ENCODE data around the gene LOXL1. TPM values are rescaled to one million over a fixed set of nuclear protein-coding genes. Genes with fewer than 3 reads are reported as not detected.

Gene LOXL1
- polyA plus RNA-seq, 1 experiment, result 114 TPM

DNA sequence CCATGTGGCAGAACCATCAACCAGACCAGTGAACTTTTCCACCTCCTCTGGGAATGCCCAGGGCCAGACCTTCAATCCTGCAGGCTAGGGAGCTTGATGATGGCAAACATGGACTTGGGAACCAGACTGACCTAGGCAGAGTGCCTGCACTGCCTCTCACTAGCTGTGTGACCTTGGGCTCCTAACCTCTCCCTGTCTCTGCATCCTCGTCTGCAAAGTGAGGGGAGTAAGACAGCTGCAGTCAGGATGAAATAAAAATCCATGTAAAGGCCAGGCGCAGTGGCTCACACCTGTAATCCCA, 17.5 kb upstream of the LOXL1 start:
- no peak for DNase-seq (ENCODE audit: low read depth, low spot score)
- ChIA-PET POLR2A (no interaction called here), CTCF (interaction anchor here (0.6 to 6.7 kb wide), 7 partner anchors 9 to 290 kb away, joined by 3 to 128 read pairs (median 6); partner anchors contain the start of gene TBC1D21)
- Histone ChIP-seq H3K4me3 (ENCODE audit: low read depth, low read length) (no peak overlapping the region), H3K27ac (ENCODE audit: low read depth, low read length) (no peak overlapping the region), H3K27me3 (ENCODE audit: control insufficient read depth, insufficient read depth, low read length) (no peaks in the 10 kb centered on the region), H3K9me3 (ENCODE audit: control insufficient read depth, insufficient read depth, low read length) (no peaks in the 10 kb centered on the region; the same call in 1 of the 2 replicates)
- no peak for TF ChIP-seq CTCF (IDR thresholded peaks at IDR 0.05; ENCODE audit: low read depth, low read length)

DNA sequence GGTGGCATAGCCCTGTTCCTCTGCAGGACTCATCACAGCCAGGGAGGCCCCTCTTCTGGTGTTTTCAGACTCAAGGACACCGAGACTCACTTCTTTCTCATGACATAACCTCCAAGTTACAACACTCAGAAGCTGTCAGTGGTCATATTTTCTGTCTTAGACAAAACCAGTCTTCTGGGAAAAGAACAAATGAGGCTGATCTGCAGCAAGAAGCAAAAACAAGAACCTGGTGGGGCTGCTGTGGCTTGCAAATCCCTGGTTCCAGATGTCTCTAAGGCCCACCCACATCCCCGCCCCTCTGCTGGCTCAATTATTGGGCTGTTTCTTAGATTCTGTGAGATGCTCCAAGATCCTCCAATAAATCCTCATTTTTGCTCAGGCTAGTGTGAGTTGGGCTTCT, 16.6 kb upstream of the LOXL1 start:
- ChIA-PET CTCF (interaction anchor here (0.6 to 6.7 kb wide), 8 partner anchors 8 to 271 kb away, joined by 3 to 128 read pairs (median 3); partner anchors contain the start of gene TBC1D21), POLR2A (no interaction called here)
- H3K9me3 ChIP-seq (ENCODE audit: control insufficient read depth, insufficient read depth, low read length), result no peaks in the 10 kb centered on the region; the same call in 1 of the 2 replicates
- no peak overlapping the region for H3K27ac ChIP-seq (ENCODE audit: low read depth, low read length)
- H3K27me3 ChIP-seq (ENCODE audit: control insufficient read depth, insufficient read depth, low read length), result no peaks in the 10 kb centered on the region
- H3K4me3 ChIP-seq (ENCODE audit: low read depth, low read length), result no peak overlapping the region
- no peak for TF ChIP-seq CTCF (IDR thresholded peaks at IDR 0.05; ENCODE audit: low read depth, low read length)
- DNase-seq (ENCODE audit: low read depth, low spot score), result no peak

DNA sequence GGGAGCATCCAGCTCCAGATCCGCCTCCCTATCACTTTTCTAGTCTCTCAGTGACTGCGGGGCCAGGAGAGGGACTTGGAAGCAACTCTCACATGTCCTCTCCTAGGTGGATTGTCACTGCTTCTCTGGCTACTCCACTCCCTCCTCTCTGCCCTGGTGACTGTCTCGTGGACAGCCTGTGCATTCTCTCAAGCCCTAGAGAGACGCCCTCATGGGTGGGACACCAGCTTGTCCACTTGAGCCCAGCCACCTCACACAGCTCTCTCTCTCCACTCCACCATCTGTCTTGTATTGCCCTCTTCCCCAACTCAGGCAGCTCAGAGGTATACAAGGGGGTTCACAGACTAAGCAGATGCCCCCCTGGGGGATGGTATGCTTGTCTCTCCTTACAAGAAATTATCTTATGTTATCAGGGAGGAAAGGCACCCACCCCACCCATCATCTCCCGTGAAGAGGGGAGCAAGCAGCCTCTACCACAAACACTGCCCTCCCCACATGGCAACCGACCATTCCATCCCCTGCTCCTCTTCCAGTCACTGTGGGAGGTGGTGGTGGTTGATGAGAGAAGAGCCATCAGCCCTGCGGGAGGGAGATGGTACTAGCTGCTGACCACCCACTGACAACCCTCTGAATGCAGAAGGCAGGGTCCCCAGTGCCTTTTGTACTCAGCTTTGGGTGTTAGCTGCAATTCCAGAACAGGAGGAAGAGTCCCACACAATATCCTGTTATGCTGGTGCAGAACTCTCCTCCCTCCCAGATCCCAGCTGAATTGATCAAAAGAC, 15.5 kb upstream of the LOXL1 start:
- ChIA-PET POLR2A (no interaction called here), CTCF (interaction anchor here (0.7 to 6.7 kb wide), 5 partner anchors 13 to 211 kb away, joined by 3 to 128 read pairs (median 3); partner anchors contain the start of gene TBC1D21)
- Histone ChIP-seq H3K27me3 (ENCODE audit: control insufficient read depth, insufficient read depth, low read length) (no peaks in the 10 kb centered on the region), H3K9me3 (ENCODE audit: control insufficient read depth, insufficient read depth, low read length) (no peaks in the 10 kb centered on the region), H3K4me3 (ENCODE audit: low read depth, low read length) (no peak overlapping the region), H3K27ac (ENCODE audit: low read depth, low read length) (no peak overlapping the region)
- no peak for DNase-seq (ENCODE audit: low read depth, low spot score)
- TF ChIP-seq CTCF (IDR thresholded peaks at IDR 0.05; ENCODE audit: low read depth, low read length), result no peak

GRCh38 chr15:73912030-73912596, 14.1 kb upstream of the LOXL1 start:
- Histone ChIP-seq H3K27ac (ENCODE audit: low read depth, low read length) (no peak overlapping the region), H3K9me3 (ENCODE audit: control insufficient read depth, insufficient read depth, low read length) (peaks cover 3% of the 10 kb centered on the region), H3K27me3 (ENCODE audit: control insufficient read depth, insufficient read depth, low read length) (no peaks in the 10 kb centered on the region), H3K4me3 (ENCODE audit: low read depth, low read length) (no peak overlapping the region)
- ChIA-PET CTCF (interaction anchor here (1.6 to 6.7 kb wide), 3 partner anchors 15 to 212 kb away, joined by 3 to 128 read pairs (median 4); partner anchors contain the start of gene TBC1D21), POLR2A (no interaction called here)
- TF ChIP-seq CTCF (IDR thresholded peaks at IDR 0.05; ENCODE audit: low read depth, low read length), result no peak
- no peak for DNase-seq (ENCODE audit: low read depth, low spot score)

DNA sequence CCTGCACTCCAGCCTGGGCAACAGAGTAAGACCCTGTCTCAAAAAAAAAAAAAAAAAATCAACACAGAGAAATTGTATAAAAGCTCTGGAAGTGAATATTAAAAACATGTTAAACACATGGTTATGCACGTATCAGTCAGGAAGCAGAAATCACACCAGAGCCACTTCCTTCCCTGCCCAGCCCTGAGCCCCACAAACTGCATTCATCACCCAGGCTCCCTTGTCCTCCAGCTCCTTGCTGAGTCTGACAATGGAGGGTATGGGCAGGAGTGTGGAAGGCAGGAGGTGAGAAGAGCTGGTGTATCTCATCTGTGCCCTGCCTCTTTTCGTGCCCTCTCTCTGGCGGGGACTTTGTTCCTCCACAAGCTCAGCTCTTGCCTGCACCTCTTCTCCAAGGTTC, 12.1 kb upstream of the LOXL1 start:
- Histone ChIP-seq H3K27ac (ENCODE audit: low read depth, low read length) (no peak overlapping the region), H3K4me3 (ENCODE audit: low read depth, low read length) (no peak overlapping the region), H3K27me3 (ENCODE audit: control insufficient read depth, insufficient read depth, low read length) (no peaks in the 10 kb centered on the region), H3K9me3 (ENCODE audit: control insufficient read depth, insufficient read depth, low read length) (peaks cover 3% of the 10 kb centered on the region)
- POLR2A ChIA-PET, result interaction anchor here (0.8 kb wide), 1 partner anchor 11 kb away, joined by 5 read pairs; no protein-coding TSS in a partner anchor
- CTCF ChIA-PET, result interaction anchor here (1.1 to 1.3 kb wide), 2 partner anchors 40 to 42 kb away, joined by 3 to 4 read pairs; partner anchors contain the start of gene TBC1D21
- no peak for DNase-seq (ENCODE audit: low read depth, low spot score)
- no peak for TF ChIP-seq CTCF (IDR thresholded peaks at IDR 0.05; ENCODE audit: low read depth, low read length)

Measured in AG04450 (cell line).